IgD-negative memory B cell (primary cell): Measurements from ENCODE around the gene NDRG4. TPM values are rescaled to one million over a fixed set of nuclear protein-coding genes. Genes with fewer than 3 reads are reported as not detected.

Source experiments
- H3K27ac Mint-ChIP-seq, 3 donors: one replicate each; pipeline ENCODE4 v1.8.0; 2020 to 2022; ENCODE audit warnings: mild to moderate bottlenecking in 3 of 3, mixed read lengths in 3 of 3, moderate library complexity in 1 of 3
- H3K27me3 Mint-ChIP-seq: one replicate; pipeline ENCODE4 v1.8.0; 2021; ENCODE audit warnings: mixed read lengths
- H3K36me3 Mint-ChIP-seq: one replicate; pipeline ENCODE4 v1.8.0; 2020; ENCODE audit warnings: mild to moderate bottlenecking, mixed read lengths
- H3K4me1 Mint-ChIP-seq, 3 donors: one replicate each; pipeline ENCODE4 v1.8.0; 2020 to 2022; ENCODE audit warnings: mixed read lengths in 3 of 3, mild to moderate bottlenecking in 1 of 3
- H3K4me3 Mint-ChIP-seq, 4 donors: one replicate each; pipeline ENCODE4 v1.8.0; 2020 to 2022; ENCODE audit warnings: mild to moderate bottlenecking in 4 of 4, mixed read lengths in 4 of 4, moderate library complexity in 3 of 4
- H3K9me3 Mint-ChIP-seq, 3 donors: one replicate each; pipeline ENCODE4 v1.8.0; 2020 to 2021; ENCODE audit warnings: mixed read lengths in 3 of 3, mild to moderate bottlenecking in 1 of 3
- polyA plus RNA-seq: library from polyadenylated mRNA; unstranded; fragments of 300-500 nt; fragmentation: Illumina TruSeq; gene quantifications from one replicate; pipeline ENCODE4 v1.2.3, GENCODE V29; 2021

NDRG4 gene, protein sequence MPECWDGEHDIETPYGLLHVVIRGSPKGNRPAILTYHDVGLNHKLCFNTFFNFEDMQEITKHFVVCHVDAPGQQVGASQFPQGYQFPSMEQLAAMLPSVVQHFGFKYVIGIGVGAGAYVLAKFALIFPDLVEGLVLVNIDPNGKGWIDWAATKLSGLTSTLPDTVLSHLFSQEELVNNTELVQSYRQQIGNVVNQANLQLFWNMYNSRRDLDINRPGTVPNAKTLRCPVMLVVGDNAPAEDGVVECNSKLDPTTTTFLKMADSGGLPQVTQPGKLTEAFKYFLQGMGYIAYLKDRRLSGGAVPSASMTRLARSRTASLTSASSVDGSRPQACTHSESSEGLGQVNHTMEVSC
- 0.81 TPM for polyA plus RNA-seq

DNA sequence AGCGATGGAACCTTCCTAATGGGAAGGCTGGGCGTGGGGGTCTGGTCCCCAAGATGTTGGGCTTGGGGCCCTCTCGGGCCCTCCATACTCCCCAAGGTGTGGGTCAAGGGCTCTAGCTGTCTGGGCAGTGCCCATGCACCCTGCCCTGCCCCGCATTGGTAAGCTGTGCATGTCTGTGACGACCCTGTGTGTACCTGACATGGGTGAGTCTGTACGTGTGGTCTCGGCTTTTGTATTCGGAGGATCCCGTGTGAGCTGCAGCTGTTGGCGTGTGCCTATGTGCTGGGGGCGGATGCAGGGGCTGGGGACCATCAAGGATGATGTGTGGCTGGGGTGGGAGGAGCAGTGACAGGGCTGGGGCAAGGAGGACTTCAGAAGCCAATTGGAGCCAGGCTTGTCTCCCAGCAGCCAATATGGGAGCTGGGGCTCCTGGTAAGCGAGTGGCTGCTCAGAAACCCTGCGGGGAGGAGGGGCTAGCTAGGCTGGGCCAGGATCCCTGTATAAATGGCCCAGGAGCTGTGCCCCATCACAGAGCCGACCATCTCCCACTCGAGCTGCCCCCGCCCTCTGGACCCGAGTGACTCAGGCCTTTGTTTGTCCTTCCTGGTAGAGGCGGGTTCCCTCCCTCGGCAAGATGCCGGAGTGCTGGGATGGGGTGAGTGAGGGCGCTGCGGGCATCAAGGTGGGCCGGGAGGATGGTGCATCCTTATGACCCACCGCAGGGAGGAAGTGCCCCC is at the start of gene NDRG4:
NDRG4 (plus strand) TSS at position 529 of the 737 bp plus-strand sequence; CDS start at position 635, 106 bp downstream.
- H3K27ac Mint-ChIP-seq = peak within 1 kb of the TSS in 1 of 3 donors; percentile 1
- H3K36me3 Mint-ChIP-seq = no peaks in the 10 kb centered on the region
- peaks cover 7% of the 10 kb centered on the region for H3K27me3 Mint-ChIP-seq
- no peaks in the 10 kb centered on the region for H3K9me3 Mint-ChIP-seq
- peak within 1 kb of the TSS; percentile 58 to 93 (median 82) for H3K4me3 Mint-ChIP-seq
- H3K4me1 Mint-ChIP-seq = peaks cover 0 to 17% (median 3%) of the 10 kb centered on the region in 3 donors

GRCh38 chr16:58450590-58450989 is 49.4 kb upstream of the NDRG4 start:
- H3K4me1 Mint-ChIP-seq = peaks cover 0 to 1% (median 0%) of the 10 kb centered on the region in 3 donors
- no peaks in the 10 kb centered on the region for H3K9me3 Mint-ChIP-seq
- H3K27me3 Mint-ChIP-seq = peaks cover 10% of the 10 kb centered on the region
- H3K36me3 Mint-ChIP-seq = peaks cover 2% of the 10 kb centered on the region
- H3K27ac Mint-ChIP-seq = no peak overlapping the region
- no peak overlapping the region for H3K4me3 Mint-ChIP-seq

DNA sequence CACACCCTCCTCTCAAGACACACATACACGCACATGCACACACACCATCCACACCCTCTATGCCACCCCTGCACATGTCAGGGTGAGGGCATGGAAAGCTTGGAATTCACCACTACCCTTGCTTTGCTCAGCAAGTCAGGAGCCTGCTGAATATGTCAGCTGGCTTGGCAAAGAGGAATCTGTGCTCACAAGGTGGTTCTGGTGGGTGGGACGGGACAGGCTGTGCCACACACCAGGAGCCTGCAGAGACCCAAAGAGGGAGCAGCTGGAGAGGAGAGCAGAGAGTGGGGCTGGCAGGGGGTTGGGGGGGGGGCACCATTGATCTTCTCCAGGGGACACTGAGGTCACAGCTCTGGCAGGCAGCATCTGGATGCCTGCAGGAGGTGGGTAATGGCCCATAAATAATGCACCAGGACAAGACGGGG is 48.7 kb upstream of the NDRG4 start:
- H3K27me3 Mint-ChIP-seq = peaks cover 8% of the 10 kb centered on the region
- H3K4me3 Mint-ChIP-seq = no peak overlapping the region

DNA sequence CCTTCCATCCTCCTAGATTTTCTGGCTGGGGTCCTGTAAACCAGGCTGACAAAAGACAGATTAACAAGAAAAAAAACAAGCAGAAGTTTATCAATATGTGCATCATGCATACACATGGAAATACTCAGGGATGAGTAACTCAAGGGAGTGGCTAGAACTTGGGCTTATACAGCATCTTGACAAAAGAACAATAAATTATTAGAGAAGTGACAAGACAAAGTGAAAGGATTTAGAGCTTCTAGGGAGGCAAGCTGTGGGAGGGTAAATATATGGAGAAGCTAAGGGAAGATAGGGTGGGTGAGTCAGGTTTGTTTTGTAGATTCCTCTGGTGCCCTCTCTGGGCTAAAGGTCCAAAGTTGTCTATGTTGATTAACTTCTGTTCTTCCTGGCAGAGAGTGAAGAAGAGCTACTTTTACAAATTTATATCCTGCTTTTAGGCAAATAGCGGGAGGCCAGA is 48.0 kb upstream of the NDRG4 start:
- Mint-ChIP-seq H3K27me3 (peaks cover 8% of the 10 kb centered on the region), H3K4me1 (peaks cover 0 to 1% (median 0%) of the 10 kb centered on the region in 3 donors), H3K27ac (no peak overlapping the region), H3K36me3 (peaks cover 2% of the 10 kb centered on the region), H3K4me3 (no peak overlapping the region), H3K9me3 (no peaks in the 10 kb centered on the region)

More for the DNA sequence above, 48.7 kb upstream of the NDRG4 start:
- Mint-ChIP-seq H3K36me3 (peaks cover 2% of the 10 kb centered on the region), H3K4me1 (peaks cover 0 to 1% (median 0%) of the 10 kb centered on the region in 3 donors), H3K9me3 (no peaks in the 10 kb centered on the region), H3K27ac (no peak overlapping the region)

DNA sequence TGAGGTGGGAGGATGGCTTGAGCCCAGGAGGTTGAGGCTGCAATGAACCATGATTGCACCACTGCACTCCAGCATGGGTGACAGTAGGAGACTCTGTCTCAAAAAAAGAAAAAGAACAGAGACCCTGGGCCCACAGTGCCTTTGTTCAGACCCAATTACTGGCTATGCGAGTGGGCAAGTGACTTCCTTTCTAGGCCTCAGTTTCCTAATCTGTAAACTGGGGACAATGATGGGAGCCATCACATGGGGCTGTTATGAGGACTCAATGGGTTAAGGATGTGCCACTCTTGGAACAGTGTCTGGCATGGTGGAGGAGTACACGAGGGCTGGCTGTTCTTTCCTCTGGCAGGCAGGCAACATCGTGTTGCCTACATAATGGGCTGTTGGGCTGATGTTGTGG is 47.3 kb upstream of the NDRG4 start:
- H3K27me3 Mint-ChIP-seq = peaks cover 8% of the 10 kb centered on the region
- peaks cover 2% of the 10 kb centered on the region for H3K36me3 Mint-ChIP-seq
- no peak overlapping the region for H3K27ac Mint-ChIP-seq
- peaks cover 0 to 1% (median 0%) of the 10 kb centered on the region in 3 donors for H3K4me1 Mint-ChIP-seq
- H3K4me3 Mint-ChIP-seq = no peak overlapping the region
- no peaks in the 10 kb centered on the region for H3K9me3 Mint-ChIP-seq

- Mint-ChIP-seq H3K4me3 (no peak overlapping the region), H3K27ac (no peak overlapping the region), H3K4me1 (peaks cover 0 to 1% (median 0%) of the 10 kb centered on the region in 3 donors), H3K9me3 (no peaks in the 10 kb centered on the region), H3K36me3 (peaks cover 2% of the 10 kb centered on the region), H3K27me3 (peaks cover 8% of the 10 kb centered on the region)
These were observed 45.8 kb upstream of the NDRG4 start for GRCh38 chr16:58454178-58454577.

- H3K27ac Mint-ChIP-seq = no peak overlapping the region
- peaks cover 0 to 1% (median 0%) of the 10 kb centered on the region in 3 donors for H3K4me1 Mint-ChIP-seq
- no peaks in the 10 kb centered on the region for H3K9me3 Mint-ChIP-seq
- H3K4me3 Mint-ChIP-seq = no peak overlapping the region
- peaks cover 2% of the 10 kb centered on the region for H3K36me3 Mint-ChIP-seq
- peaks cover 8% of the 10 kb centered on the region for H3K27me3 Mint-ChIP-seq
These were observed 45.1 kb upstream of the NDRG4 start for GRCh38 chr16:58454856-58455255.

GRCh38 chr16:58455750-58456149 is 44.2 kb upstream of the NDRG4 start:
- Mint-ChIP-seq H3K27ac (no peak overlapping the region), H3K27me3 (peaks cover 8% of the 10 kb centered on the region), H3K9me3 (no peaks in the 10 kb centered on the region), H3K4me3 (no peak overlapping the region), H3K36me3 (peaks cover 2% of the 10 kb centered on the region), H3K4me1 (peaks cover 0 to under 1% (median 0%) of the 10 kb centered on the region in 3 donors)

- Mint-ChIP-seq H3K9me3 (no peaks in the 10 kb centered on the region), H3K4me1 (no peaks in the 10 kb centered on the region), H3K27ac (no peak overlapping the region), H3K4me3 (no peak overlapping the region), H3K36me3 (peaks cover 2% of the 10 kb centered on the region), H3K27me3 (peaks cover 6% of the 10 kb centered on the region)
These were observed 43.8 kb upstream of the NDRG4 start for GRCh38 chr16:58456193-58456592.

GRCh38 chr16:58458606-58459343 is 41.2 kb upstream of the NDRG4 start:
- no peak overlapping the region for H3K4me3 Mint-ChIP-seq
- no peaks in the 10 kb centered on the region for H3K9me3 Mint-ChIP-seq
- H3K27ac Mint-ChIP-seq = no peak overlapping the region
- H3K27me3 Mint-ChIP-seq = peaks cover 12% of the 10 kb centered on the region
- H3K4me1 Mint-ChIP-seq = no peaks in the 10 kb centered on the region
- H3K36me3 Mint-ChIP-seq = peaks cover 2% of the 10 kb centered on the region

DNA sequence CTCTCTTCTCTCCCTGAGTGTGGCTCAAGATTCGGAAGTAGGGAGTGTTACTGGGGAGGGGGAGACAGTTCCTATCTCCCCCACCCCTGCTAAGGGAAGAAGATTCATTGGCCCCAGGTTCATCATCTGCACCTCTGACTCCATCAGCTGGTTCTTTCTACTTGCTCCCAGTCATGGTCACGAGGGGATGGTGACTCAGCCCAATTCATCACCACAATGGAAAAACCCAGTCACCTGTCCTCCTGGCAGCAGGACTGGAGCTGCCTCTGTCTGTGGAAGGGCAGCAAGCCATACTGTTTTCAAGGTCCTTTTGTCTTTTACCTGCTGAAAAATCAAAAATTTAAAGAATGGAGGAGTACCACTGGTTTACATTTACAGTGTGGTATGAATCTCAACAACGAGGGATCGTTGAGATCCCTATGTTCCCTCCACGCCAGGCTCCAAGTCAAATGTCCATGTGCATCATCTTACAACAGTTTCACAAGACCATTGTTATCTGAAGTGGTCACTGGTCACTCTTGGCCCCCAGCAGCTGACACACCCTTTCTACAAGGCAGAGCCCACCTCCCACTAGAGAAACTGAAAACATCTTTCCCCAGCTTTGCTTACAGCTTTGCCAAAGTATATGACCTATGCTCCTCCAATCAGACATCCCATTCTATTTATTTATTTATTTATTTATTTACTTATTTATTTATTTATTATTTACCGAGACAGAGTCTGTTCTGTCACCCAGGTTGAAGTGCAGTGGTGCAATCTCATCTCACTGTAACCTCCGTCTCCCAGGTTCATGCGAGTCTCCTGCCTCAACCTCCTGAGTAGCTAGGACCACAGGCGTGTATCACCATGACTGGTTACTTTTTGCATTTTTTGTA is 40.4 kb upstream of the NDRG4 start:
- Mint-ChIP-seq H3K4me3 (no peak overlapping the region), H3K27me3 (peaks cover 13% of the 10 kb centered on the region), H3K4me1 (peaks cover 0 to under 1% (median 0%) of the 10 kb centered on the region in 3 donors), H3K36me3 (no peaks in the 10 kb centered on the region), H3K9me3 (no peaks in the 10 kb centered on the region), H3K27ac (peak overlapping the region in 1 of 3 donors; percentile 64)

DNA sequence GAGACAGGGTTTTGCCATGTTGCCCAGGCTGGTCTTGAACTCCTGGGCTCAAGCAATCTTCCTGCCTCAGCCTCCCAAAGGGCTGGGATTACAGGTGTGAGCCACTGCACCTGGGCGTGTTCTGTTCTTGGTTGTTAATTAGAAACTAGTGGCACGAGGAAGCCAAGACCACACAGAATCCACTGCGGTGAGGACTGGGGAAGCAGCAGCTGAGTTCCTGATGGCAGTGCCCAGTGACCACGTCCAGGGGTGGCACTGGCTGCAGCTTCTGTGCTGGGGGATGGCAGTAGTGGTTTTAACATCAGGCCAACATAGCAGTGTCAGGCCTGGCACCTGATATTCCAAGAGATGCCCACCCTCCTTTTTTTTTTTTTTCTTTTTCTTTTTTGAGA is 39.7 kb upstream of the NDRG4 start:
- Mint-ChIP-seq H3K27ac (no peak overlapping the region), H3K9me3 (no peaks in the 10 kb centered on the region), H3K27me3 (peaks cover 19% of the 10 kb centered on the region), H3K4me1 (peaks cover 0 to 5% (median 2%) of the 10 kb centered on the region in 3 donors), H3K36me3 (no peaks in the 10 kb centered on the region), H3K4me3 (no peak overlapping the region)

DNA sequence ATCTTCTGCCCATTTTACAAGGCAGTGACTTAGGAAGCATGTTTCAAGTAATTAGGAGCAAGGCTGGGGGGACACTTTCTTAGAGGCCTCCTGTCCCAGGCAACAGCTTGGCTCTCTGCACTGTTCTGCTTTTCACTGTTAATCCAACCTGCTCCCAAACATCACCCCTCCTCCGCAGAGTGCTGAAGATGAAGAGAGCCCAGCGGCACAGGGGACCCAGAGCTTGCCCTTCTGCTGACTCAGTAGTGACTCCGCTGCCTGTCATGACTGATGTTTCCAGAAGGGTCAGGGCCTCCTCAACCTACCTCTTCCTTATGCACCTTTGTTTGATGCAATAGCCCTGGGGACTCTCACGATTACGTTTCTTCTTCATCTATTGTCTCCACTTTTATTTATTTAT is 38.9 kb upstream of the NDRG4 start:
- H3K4me1 Mint-ChIP-seq = peaks cover 0 to 6% (median 2%) of the 10 kb centered on the region in 3 donors
- H3K4me3 Mint-ChIP-seq = peak overlapping the region in 1 of 4 donors; percentile 21
- H3K36me3 Mint-ChIP-seq = no peaks in the 10 kb centered on the region
- H3K27ac Mint-ChIP-seq = no peak overlapping the region
- H3K9me3 Mint-ChIP-seq = no peaks in the 10 kb centered on the region
- peaks cover 21% of the 10 kb centered on the region for H3K27me3 Mint-ChIP-seq

- peaks cover 26% of the 10 kb centered on the region for H3K27me3 Mint-ChIP-seq
These were observed 38.3 kb upstream of the NDRG4 start for GRCh38 chr16:58461640-58462039.

More at GRCh38 chr16:58461640-58462039, 38.3 kb upstream of the NDRG4 start:
- no peaks in the 10 kb centered on the region for H3K36me3 Mint-ChIP-seq
- peak overlapping the region in 2 of 4 donors; percentile 63 to 73 for H3K4me3 Mint-ChIP-seq
- H3K27ac Mint-ChIP-seq = no peak overlapping the region
- H3K9me3 Mint-ChIP-seq = no peaks in the 10 kb centered on the region
- peaks cover 0 to 6% (median 2%) of the 10 kb centered on the region in 3 donors for H3K4me1 Mint-ChIP-seq
